HepG2 (cell line): ENCODE data around the gene VRK3. TPM values are rescaled to one million over a fixed set of nuclear protein-coding genes. Genes with fewer than 3 reads are reported as not detected.

Experiments
- CCDC6 ChIP-seq: sonication (generic); formaldehyde crosslinking; IDR thresholded peaks from 2 replicates; pipeline ENCODE4 v1.8.1; 2022; ENCODE audit warnings: mild to moderate bottlenecking, missing genetic modification reagents, moderate library complexity
- DMTF1 ChIP-seq: sonication (generic); formaldehyde crosslinking; IDR thresholded peaks from 2 replicates; pipeline ENCODE4 v1.4.0; 2020; ENCODE audit warnings: mild to moderate bottlenecking, missing genetic modification reagents
- DNMT1 ChIP-seq: sonication (generic); formaldehyde crosslinking; IDR thresholded peaks from 2 replicates; pipeline ENCODE4 v1.5.1; 2020; ENCODE audit warnings: mild to moderate bottlenecking, missing genetic modification reagents
- HHEX ChIP-seq: IDR thresholded peaks from 2 replicates; pipeline ENCODE4 v1.6.1; 2016; ENCODE audit warnings: control low read depth
- HOXA9 ChIP-seq: sonication (generic); formaldehyde crosslinking; IDR thresholded peaks from 2 replicates; pipeline ENCODE4 v1.8.1; 2022; ENCODE audit warnings: missing genetic modification reagents, mild to moderate bottlenecking, moderate library complexity, borderline replicate concordance
- ONECUT2 ChIP-seq: sonication (generic); formaldehyde crosslinking; IDR thresholded peaks from 2 replicates; pipeline ENCODE4 v1.4.0; 2020; ENCODE audit warnings: missing genetic modification reagents
- PBX2 ChIP-seq: IDR thresholded peaks from 2 replicates; pipeline ENCODE4 v1.6.1; 2016; ENCODE audit warnings: control low read depth
- PHF5A ChIP-seq: IDR thresholded peaks from one replicate; pipeline ENCODE4 v1.6.1; 2018; ENCODE audit warnings: low read depth, missing genetic modification reagents; ENCODE audit not compliant: unreplicated experiment
- PLRG1 ChIP-seq: fragments of 450-650 bp; conservative IDR thresholded peaks from 2 replicates; pipeline ENCODE4 v1.6.1; 2016
- SOX5 ChIP-seq: IDR thresholded peaks from 2 replicates; pipeline ENCODE4 v1.6.1; 2016; ENCODE audit warnings: borderline replicate concordance
- TMF1 ChIP-seq: sonication (generic); formaldehyde crosslinking; IDR thresholded peaks from 2 replicates; pipeline ENCODE4 v1.8.1; 2022; ENCODE audit warnings: low read depth, missing genetic modification reagents
- ZFP36L2 ChIP-seq: sonication (generic); formaldehyde crosslinking; IDR thresholded peaks from 2 replicates; pipeline ENCODE4 v1.4.0; 2020; ENCODE audit warnings: missing genetic modification reagents
- ZNF17 ChIP-seq: sonication (generic); formaldehyde crosslinking; IDR thresholded peaks from 2 replicates; pipeline ENCODE4 v1.5.0; 2020; ENCODE audit warnings: mild to moderate bottlenecking, missing genetic modification reagents
- ZNF232 ChIP-seq: sonication (generic); formaldehyde crosslinking; IDR thresholded peaks from 2 replicates; pipeline ENCODE4 v1.4.0; 2020; ENCODE audit warnings: missing genetic modification reagents, borderline replicate concordance
- ZNF292 ChIP-seq: sonication (generic); formaldehyde crosslinking; IDR thresholded peaks from 2 replicates; pipeline ENCODE4 v1.8.1; 2022; ENCODE audit warnings: mild to moderate bottlenecking, low read depth, missing genetic modification reagents, borderline replicate concordance
- ZNF563 ChIP-seq: sonication (generic); formaldehyde crosslinking; IDR thresholded peaks from 2 replicates; pipeline ENCODE4 v1.8.0; 2022; ENCODE audit warnings: mild to moderate bottlenecking, moderate library complexity, missing genetic modification reagents
- ZNF572 ChIP-seq: sonication (generic); formaldehyde crosslinking; IDR thresholded peaks from 2 replicates; pipeline ENCODE4 v1.5.1; 2020; ENCODE audit warnings: mild to moderate bottlenecking, missing genetic modification reagents
- ZNF737 ChIP-seq: sonication (generic); formaldehyde crosslinking; IDR thresholded peaks from 2 replicates; pipeline ENCODE4 v1.5.0; 2020; ENCODE audit warnings: missing genetic modification reagents, mild to moderate bottlenecking, borderline replicate concordance
- ZNF782 ChIP-seq: sonication (generic); formaldehyde crosslinking; IDR thresholded peaks from 2 replicates; pipeline ENCODE4 v1.4.0; 2020; ENCODE audit warnings: missing genetic modification reagents, mild to moderate bottlenecking, borderline replicate concordance
- polyA plus RNA-seq, 8 experiments: library from polyadenylated mRNA; depleted of rRNA in 3 of 8; stranded (reverse) in 7 of 8; unstranded in 1 of 8; fragments of >200 nt; fragmentation: Illumina TruSeq in 4 of 8; extraction: Trizol in 4 of 8; gene quantifications; 2 replicates each; pipeline versions ENCODE4 v1.2.1 to v1.2.3, GENCODE V29; 2011 to 2016; ENCODE audit warnings: low read depth in 4 of 8, missing spikeins in 1 of 8, mixed read lengths in 1 of 8; ENCODE audit not compliant: insufficient read depth in 1 of 8
- total RNA-seq, 5 experiments: library from RNA; depleted of rRNA; stranded (reverse); fragments of >200 nt; fragmentation: Illumina TruSeq; extraction: Trizol; gene quantifications; 2 replicates each; pipeline ENCODE4 v1.2.3, GENCODE V29; 2016; ENCODE audit warnings: low read depth in 1 of 5
- TF ChIP-seq, protein P1 (sequence below): sonication (generic); formaldehyde crosslinking; IDR thresholded peaks from 2 replicates; pipeline ENCODE4 v1.9.0; 2021; ENCODE audit warnings: missing genetic modification reagents, borderline replicate concordance
- TF ChIP-seq, protein P2 (sequence below): sonication (generic); formaldehyde crosslinking; IDR thresholded peaks from 2 replicates; pipeline ENCODE4 v1.5.0; 2020; ENCODE audit warnings: mild to moderate bottlenecking, missing genetic modification reagents

VRK3 gene
- total and polyA plus RNA-seq, 2 of the 13 experiments (the other 11 are each of a cell fraction or from before 2014, with no cell fraction given) = 23.8 to 28.3 TPM

DNA sequence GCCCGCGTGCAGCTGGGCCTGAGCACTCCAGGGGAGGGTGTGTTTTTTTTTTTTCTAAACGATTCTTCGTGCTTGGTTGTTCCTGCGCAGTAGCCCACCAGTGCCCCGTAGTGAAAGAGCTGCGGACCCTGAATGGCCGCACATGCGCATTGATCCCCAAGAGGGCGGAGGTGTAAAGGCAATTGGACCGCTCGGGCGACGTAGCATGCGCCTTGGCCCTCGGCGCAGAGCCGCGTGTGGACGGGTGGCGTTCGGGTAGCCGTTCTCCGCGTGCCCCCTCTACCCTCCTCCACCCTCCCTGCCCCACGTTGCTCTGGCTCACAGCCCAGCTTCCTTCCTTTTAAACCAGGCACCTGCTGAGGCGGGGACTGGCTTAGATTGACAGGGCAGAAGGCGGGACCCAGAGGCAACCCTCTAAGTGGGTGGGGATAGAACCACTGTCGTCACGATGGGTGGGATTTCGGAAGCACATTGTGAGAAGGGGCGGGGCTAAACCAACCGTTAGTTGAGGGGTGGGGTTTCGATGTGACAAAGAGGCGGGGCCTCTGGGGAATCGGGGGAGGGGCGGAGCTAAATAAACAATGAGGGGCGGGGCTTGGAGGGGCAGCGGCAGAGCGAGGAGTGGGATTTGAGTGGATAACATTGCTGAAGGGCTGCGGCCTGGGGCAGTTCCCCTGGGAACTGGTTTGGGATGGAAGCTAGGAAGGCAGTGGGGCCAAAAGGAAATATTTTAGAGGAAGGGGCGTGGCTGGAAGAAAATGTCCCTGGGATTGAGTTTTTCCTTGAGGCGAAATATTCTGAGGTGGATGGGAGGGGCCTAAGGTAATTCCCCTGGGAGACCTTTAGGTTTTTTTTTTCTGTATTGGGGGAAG, 95.3 kb downstream of the VRK3 start (continued):
- TF ChIP-seq, protein P1, sequence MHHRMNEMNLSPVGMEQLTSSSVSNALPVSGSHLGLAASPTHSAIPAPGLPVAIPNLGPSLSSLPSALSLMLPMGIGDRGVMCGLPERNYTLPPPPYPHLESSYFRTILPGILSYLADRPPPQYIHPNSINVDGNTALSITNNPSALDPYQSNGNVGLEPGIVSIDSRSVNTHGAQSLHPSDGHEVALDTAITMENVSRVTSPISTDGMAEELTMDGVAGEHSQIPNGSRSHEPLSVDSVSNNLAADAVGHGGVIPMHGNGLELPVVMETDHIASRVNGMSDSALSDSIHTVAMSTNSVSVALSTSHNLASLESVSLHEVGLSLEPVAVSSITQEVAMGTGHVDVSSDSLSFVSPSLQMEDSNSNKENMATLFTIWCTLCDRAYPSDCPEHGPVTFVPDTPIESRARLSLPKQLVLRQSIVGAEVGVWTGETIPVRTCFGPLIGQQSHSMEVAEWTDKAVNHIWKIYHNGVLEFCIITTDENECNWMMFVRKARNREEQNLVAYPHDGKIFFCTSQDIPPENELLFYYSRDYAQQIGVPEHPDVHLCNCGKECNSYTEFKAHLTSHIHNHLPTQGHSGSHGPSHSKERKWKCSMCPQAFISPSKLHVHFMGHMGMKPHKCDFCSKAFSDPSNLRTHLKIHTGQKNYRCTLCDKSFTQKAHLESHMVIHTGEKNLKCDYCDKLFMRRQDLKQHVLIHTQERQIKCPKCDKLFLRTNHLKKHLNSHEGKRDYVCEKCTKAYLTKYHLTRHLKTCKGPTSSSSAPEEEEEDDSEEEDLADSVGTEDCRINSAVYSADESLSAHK (CRISPR knock-in tag) = no peak
- TF ChIP-seq ZNF563 (CRISPR knock-in tag) (peak; percentile 74; the same call in 1 of the 2 replicates), CCDC6 (CRISPR knock-in tag) (0 out of 2 replicates have a peak, but pooled peaks have one; percentile 87), ZNF782 (CRISPR knock-in tag) (no peak), DNMT1 (CRISPR knock-in tag) (no peak; the same call in none of the 2 replicates), ONECUT2 (CRISPR knock-in tag) (peak; percentile 47; the same call in 1 of the 2 replicates), PBX2 (peak; percentile 93), ZFP36L2 (CRISPR knock-in tag) (no peak), ZNF572 (CRISPR knock-in tag) (no peak), ZNF17 (0 out of 2 replicates have a peak, but pooled peaks have one; percentile 84), SOX5 (peak; percentile 54; the same call in 1 of the 2 replicates), HHEX (CRISPR knock-in tag) (no peak), TMF1 (CRISPR knock-in tag) (peak; percentile 40; the same call in 1 of the 2 replicates), ZNF292 (CRISPR knock-in tag) (no peak; the same call in 1 of the 2 replicates), PLRG1 (no peak), ZNF232 (CRISPR knock-in tag) (peak; percentile 80; the same call in 1 of the 2 replicates), HOXA9 (CRISPR knock-in tag) (no peak; the same call in 1 of the 2 replicates), DMTF1 (CRISPR knock-in tag) (no peak; the same call in 1 of the 2 replicates), PHF5A (CRISPR knock-in tag) (peak; percentile 72), ZNF737 (CRISPR knock-in tag) (0 out of 2 replicates have a peak, but pooled peaks have one; percentile 12)
- TF ChIP-seq, protein P2, sequence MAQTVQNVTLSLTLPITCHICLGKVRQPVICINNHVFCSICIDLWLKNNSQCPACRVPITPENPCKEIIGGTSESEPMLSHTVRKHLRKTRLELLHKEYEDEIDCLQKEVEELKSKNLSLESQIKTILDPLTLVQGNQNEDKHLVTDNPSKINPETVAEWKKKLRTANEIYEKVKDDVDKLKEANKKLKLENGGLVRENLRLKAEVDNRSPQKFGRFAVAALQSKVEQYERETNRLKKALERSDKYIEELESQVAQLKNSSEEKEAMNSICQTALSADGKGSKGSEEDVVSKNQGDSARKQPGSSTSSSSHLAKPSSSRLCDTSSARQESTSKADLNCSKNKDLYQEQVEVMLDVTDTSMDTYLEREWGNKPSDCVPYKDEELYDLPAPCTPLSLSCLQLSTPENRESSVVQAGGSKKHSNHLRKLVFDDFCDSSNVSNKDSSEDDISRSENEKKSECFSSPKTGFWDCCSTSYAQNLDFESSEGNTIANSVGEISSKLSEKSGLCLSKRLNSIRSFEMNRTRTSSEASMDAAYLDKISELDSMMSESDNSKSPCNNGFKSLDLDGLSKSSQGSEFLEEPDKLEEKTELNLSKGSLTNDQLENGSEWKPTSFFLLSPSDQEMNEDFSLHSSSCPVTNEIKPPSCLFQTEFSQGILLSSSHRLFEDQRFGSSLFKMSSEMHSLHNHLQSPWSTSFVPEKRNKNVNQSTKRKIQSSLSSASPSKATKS (CRISPR knock-in tag) = 0 out of 2 replicates have a peak, but pooled peaks have one; percentile 35
